Naive thymus-derived CD4-positive, alpha-beta T cell (primary cell): Measurements from ENCODE around the gene DMBX1. TPM values are rescaled to one million over a fixed set of nuclear protein-coding genes. Genes with fewer than 3 reads are reported as not detected.

ENCODE experiments used
- ATAC-seq: fragments of 150-1000 bp; cut with Tn5 transposase; 2 replicates; pipeline ENCODE4 v1.10.0; 2021; ENCODE audit warnings: mild to moderate bottlenecking, moderate library complexity
- CTCF ChIA-PET: fragments of 350-600 bp; sonication (Branson Sonifier 250); formaldehyde crosslinking; loops from one replicate; lab custom pipeline; 2021; ENCODE audit warnings: antibody characterized with exemption; lab: Charles Lee
- POLR2A ChIA-PET: fragments of 350-600 bp; sonication (Branson Sonifier 250); formaldehyde crosslinking; loops from one replicate; lab custom pipeline; 2021; ENCODE audit warnings: antibody characterized with exemption, inconsistent platforms; lab: Charles Lee
- DNase-seq, 9 donors: peaks; one replicate each; pipeline versions ENCODE4 v3.0.0 to v3.0.0-alpha.2; 2020 to 2022; ENCODE audit warnings: mixed read lengths in 1 of 9
- H3K27ac ChIP-seq: one replicate; pipeline ENCODE4 v1.7.0; 2013; ENCODE audit warnings: mild to moderate bottlenecking, low read depth, low read length, moderate library complexity
- H3K27me3 ChIP-seq, 2 donors: one replicate each; pipeline ENCODE4 v1.7.0; 2013; ENCODE audit warnings: low read length in 2 of 2, mild to moderate bottlenecking in 2 of 2, moderate library complexity in 2 of 2; ENCODE audit not compliant: control insufficient read depth in 2 of 2, insufficient read depth in 2 of 2
- H3K36me3 ChIP-seq, 3 experiments: 1 replicate in 2 of 3; 2 replicates in 1 of 3; pipeline ENCODE4 v1.7.0; 2013; ENCODE audit warnings: low read length in 3 of 3, mild to moderate bottlenecking in 3 of 3, moderate library complexity in 1 of 3; ENCODE audit not compliant: insufficient read depth in 3 of 3, control insufficient read depth in 2 of 3
- H3K4me1 ChIP-seq, 2 donors: one replicate each; pipeline ENCODE4 v1.7.0; 2013; ENCODE audit warnings: low read length in 2 of 2, mild to moderate bottlenecking in 2 of 2, moderate library complexity in 1 of 2; ENCODE audit not compliant: control insufficient read depth in 2 of 2, insufficient read depth in 2 of 2
- H3K4me3 ChIP-seq: 2 replicates; pipeline ENCODE4 v1.7.0; 2013; ENCODE audit warnings: mild to moderate bottlenecking, low read length
- H3K9me3 ChIP-seq, 3 experiments: 1 replicate in 2 of 3; 2 replicates in 1 of 3; pipeline ENCODE4 v1.7.0; 2013; ENCODE audit warnings: low read length in 3 of 3; ENCODE audit not compliant: control insufficient read depth in 2 of 3
- H3K27ac Mint-ChIP-seq, 9 donors: one replicate each; pipeline ENCODE4 v1.8.0; 2020 to 2022; ENCODE audit warnings: mixed read lengths in 9 of 9, mild to moderate bottlenecking in 8 of 9, moderate library complexity in 5 of 9, inconsistent platforms in 2 of 9
- H3K27me3 Mint-ChIP-seq, 5 donors: one replicate each; pipeline ENCODE4 v1.8.0; 2021 to 2022; ENCODE audit warnings: mixed read lengths in 5 of 5, mild to moderate bottlenecking in 1 of 5
- H3K36me3 Mint-ChIP-seq, 5 donors: one replicate each; pipeline ENCODE4 v1.8.0; 2020 to 2022; ENCODE audit warnings: mixed read lengths in 5 of 5, mild to moderate bottlenecking in 3 of 5, inconsistent platforms in 1 of 5
- H3K4me1 Mint-ChIP-seq, 7 donors: one replicate each; pipeline ENCODE4 v1.8.0; 2020 to 2022; ENCODE audit warnings: mixed read lengths in 7 of 7, mild to moderate bottlenecking in 3 of 7, inconsistent platforms in 1 of 7
- H3K4me3 Mint-ChIP-seq, 10 donors: one replicate each; pipeline ENCODE4 v1.8.0; 2020 to 2022; ENCODE audit warnings: mild to moderate bottlenecking in 10 of 10, mixed read lengths in 10 of 10, moderate library complexity in 6 of 10, inconsistent platforms in 2 of 10
- H3K9me3 Mint-ChIP-seq, 11 donors: one replicate each; pipeline ENCODE4 v1.8.0; 2020 to 2022; ENCODE audit warnings: mixed read lengths in 11 of 11, mild to moderate bottlenecking in 4 of 11, inconsistent platforms in 1 of 11, moderate library complexity in 1 of 11
- intact Hi-C, 2 donors: fragments of 100-400 bp; cut with micrococcal nuclease; formaldehyde crosslinking; loops; one replicate each; pipeline ENCODE4 v1.15.1; 2023
- polyA plus RNA-seq, 2 donors: library from polyadenylated mRNA; unstranded; fragments of 300-500 nt; fragmentation: Illumina TruSeq; gene quantifications; one replicate each; pipeline ENCODE4 v1.2.3, GENCODE V29; 2021
- total RNA-seq, 6 experiments: library from RNA in 5 of 6; stranded (reverse) in 5 of 6; gene quantifications; 1 replicate in 5 of 6; 2 replicates in 1 of 6; pipeline ENCODE4 v1.2.3 and lab custom pipeline; 2021 to 2026

Gene DMBX1
- total and polyA plus RNA-seq, 7 experiments from 2014 or later, result not detected

DNA sequence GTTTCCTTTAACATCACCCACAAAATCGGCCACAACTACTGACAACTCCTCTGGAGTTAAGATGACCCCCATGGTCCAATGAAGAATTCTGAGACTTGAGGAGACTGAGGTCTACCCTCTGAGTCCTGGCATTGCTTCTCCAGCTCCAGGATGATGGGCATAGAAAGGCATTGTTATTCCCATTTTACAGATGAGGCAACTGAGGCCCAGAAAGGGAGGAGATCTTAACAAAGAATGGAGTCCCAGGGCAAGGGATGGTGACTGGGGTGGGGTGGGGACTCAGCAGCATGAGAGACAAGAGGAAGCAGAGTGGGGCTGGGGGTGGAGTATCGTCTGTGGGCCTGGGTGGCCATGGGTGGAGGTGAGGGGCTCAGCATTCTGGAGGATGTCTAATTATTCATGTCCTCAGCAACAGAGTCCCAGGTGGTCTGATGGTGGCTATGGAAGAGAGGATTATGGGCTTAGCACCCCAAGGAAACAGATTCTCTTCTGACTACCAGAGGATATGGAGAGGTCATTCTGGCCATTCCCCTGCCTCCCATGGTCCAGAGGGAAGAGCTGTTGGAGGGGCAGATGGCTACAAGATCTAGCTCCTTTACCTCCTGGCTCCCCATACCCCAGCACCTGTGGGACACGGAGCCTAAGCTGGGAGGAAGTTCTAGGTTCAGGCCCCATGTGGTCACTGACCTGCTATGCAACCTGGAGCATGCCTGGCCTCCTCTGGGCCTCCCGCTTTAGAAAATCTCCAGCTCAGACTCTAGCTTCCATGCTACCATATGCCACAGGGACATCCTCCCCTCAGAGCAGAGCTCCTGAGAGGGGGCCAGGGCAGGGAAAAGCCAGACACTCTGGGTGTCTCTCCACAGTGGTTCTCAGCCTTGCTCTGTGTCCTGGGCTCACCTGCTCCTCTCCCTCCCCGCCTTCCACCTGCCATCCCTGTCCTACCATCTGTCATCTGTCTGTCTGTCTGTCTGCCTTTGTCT is 37.4 kb upstream of the DMBX1 start:
- ATAC-seq, result no peak
- CTCF ChIA-PET, result no interaction called here
- H3K4me1 Mint-ChIP-seq, result peaks cover under 1 to 17% (median 11%) of the 10 kb centered on the region in 7 donors
- POLR2A ChIA-PET, result interaction anchor here (0.6 kb wide), 1 partner anchor 68 kb away, joined by 3 read pairs; no protein-coding TSS in a partner anchor
- Histone ChIP-seq H3K9me3 (no peaks in the 10 kb centered on the region), H3K27me3 (peaks cover 0 to 14% of the 10 kb centered on the region in 2 donors), H3K27ac (no peak overlapping the region), H3K4me3 (no peak overlapping the region), H3K36me3 (no peaks in the 10 kb centered on the region), H3K4me1 (peaks cover 0 to 3% of the 10 kb centered on the region in 2 donors)
- intact Hi-C loops, result no loop called here
- no peak overlapping the region for H3K27ac Mint-ChIP-seq
- peaks cover 56 to 82% (median 65%) of the 10 kb centered on the region in 5 donors for H3K27me3 Mint-ChIP-seq
- no peak for DNase-seq
- H3K4me3 Mint-ChIP-seq, result no peak overlapping the region
- H3K36me3 Mint-ChIP-seq, result peaks cover 0 to 5% (median 0%) of the 10 kb centered on the region in 5 donors
- H3K9me3 Mint-ChIP-seq, result no peaks in the 10 kb centered on the region

- peaks cover 0 to 5% (median 0%) of the 10 kb centered on the region in 5 donors for H3K36me3 Mint-ChIP-seq
- intact Hi-C loops, result no loop called here
- no peaks in the 10 kb centered on the region for H3K9me3 ChIP-seq
- H3K27me3 Mint-ChIP-seq, result peaks cover 51 to 77% (median 58%) of the 10 kb centered on the region in 5 donors
- no peak overlapping the region for H3K4me3 Mint-ChIP-seq
- DNase-seq, result no peak
- H3K4me3 ChIP-seq, result no peak overlapping the region
- H3K9me3 Mint-ChIP-seq, result no peaks in the 10 kb centered on the region
- CTCF ChIA-PET, result no interaction called here
- no peak overlapping the region for H3K27ac ChIP-seq
- peaks cover 0 to 7% of the 10 kb centered on the region in 2 donors for H3K27me3 ChIP-seq
- H3K36me3 ChIP-seq, result no peaks in the 10 kb centered on the region
- H3K27ac Mint-ChIP-seq, result no peak overlapping the region
- H3K4me1 Mint-ChIP-seq, result peaks cover 0 to 10% (median 7%) of the 10 kb centered on the region in 7 donors
- H3K4me1 ChIP-seq, result no peaks in the 10 kb centered on the region
- POLR2A ChIA-PET, result no interaction called here
- no peak for ATAC-seq
Observed at GRCh38 chr1:46452931-46453325, 36.7 kb upstream of the DMBX1 start.

DNA sequence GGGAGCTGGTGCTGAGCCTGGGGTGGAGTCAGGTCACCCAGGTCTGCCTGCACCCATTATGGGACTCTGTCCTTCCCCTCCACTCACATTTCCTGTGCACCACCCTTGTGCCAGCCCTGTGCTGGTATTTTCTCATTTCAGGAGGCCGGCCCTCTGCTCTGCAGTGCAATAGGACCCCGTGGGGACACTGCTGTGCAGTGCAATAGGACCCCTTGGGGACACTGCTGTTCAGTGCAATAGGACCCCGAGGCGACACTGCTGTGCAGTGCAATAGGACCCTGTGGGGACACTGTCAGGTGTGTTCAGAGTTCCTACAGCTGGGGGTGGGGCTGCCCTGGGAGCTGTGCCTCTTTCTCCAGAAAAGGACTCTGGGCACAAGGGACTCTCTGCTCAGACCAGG is 36.2 kb upstream of the DMBX1 start:
- no peak overlapping the region for H3K27ac Mint-ChIP-seq
- H3K4me3 ChIP-seq, result no peak overlapping the region
- H3K4me1 Mint-ChIP-seq, result peaks cover 0 to 6% (median 5%) of the 10 kb centered on the region in 7 donors
- H3K4me3 Mint-ChIP-seq, result no peak overlapping the region
- no peaks in the 10 kb centered on the region for H3K9me3 ChIP-seq
- ChIA-PET POLR2A (no interaction called here), CTCF (no interaction called here)
- H3K36me3 Mint-ChIP-seq, result peaks cover 0 to 5% (median 0%) of the 10 kb centered on the region in 5 donors
- H3K27ac ChIP-seq, result no peak overlapping the region
- intact Hi-C loops, result no loop called here
- no peak for ATAC-seq
- DNase-seq, result no peak
- H3K36me3 ChIP-seq, result no peaks in the 10 kb centered on the region
- peaks cover 46 to 72% (median 56%) of the 10 kb centered on the region in 5 donors for H3K27me3 Mint-ChIP-seq
- peaks cover 0 to 7% of the 10 kb centered on the region in 2 donors for H3K27me3 ChIP-seq
- H3K4me1 ChIP-seq, result no peaks in the 10 kb centered on the region
- no peaks in the 10 kb centered on the region for H3K9me3 Mint-ChIP-seq

GRCh38 chr1:46455951-46456350 is 33.7 kb upstream of the DMBX1 start:
- DNase-seq, result no peak
- Histone ChIP-seq H3K9me3 (no peaks in the 10 kb centered on the region), H3K4me3 (no peak overlapping the region), H3K36me3 (no peaks in the 10 kb centered on the region), H3K27ac (no peak overlapping the region), H3K27me3 (no peaks in the 10 kb centered on the region), H3K4me1 (no peaks in the 10 kb centered on the region)
- ATAC-seq, result no peak
- peaks cover 33 to 57% (median 42%) of the 10 kb centered on the region in 5 donors for H3K27me3 Mint-ChIP-seq
- POLR2A ChIA-PET, result no interaction called here
- intact Hi-C loops, result no loop called here
- no peak overlapping the region for H3K4me3 Mint-ChIP-seq
- H3K4me1 Mint-ChIP-seq, result no peaks in the 10 kb centered on the region
- H3K27ac Mint-ChIP-seq, result no peak overlapping the region
- CTCF ChIA-PET, result no interaction called here
- no peaks in the 10 kb centered on the region for H3K9me3 Mint-ChIP-seq
- peaks cover 0 to 3% (median 0%) of the 10 kb centered on the region in 5 donors for H3K36me3 Mint-ChIP-seq

DNA sequence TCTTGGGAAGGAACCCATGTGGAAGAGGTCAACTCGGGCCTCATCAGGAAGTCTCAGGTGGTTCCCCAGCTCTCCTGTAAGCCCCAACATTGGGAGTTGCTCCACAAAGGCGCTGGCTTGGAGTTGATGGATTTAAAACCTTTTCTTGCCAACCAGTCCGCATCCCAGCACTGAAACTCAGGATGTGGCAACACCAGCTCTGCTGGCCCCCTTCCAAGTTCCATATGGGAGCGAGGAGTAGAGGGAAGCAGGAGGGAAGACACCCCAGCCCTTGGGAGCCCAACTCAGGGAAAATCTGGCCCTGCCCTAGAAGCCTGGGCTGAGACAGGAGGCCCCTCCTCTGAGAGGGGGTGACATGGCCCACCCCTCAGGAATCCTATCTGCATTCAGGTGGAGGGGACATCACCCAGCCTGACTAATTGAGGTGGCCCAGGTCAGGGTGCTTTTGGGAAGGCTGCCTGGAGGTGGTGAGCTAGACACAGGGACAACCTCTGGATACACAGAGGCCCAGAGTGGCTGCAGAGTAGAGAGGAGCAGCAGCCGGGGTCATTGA is 33.1 kb upstream of the DMBX1 start:
- H3K27ac Mint-ChIP-seq, result no peak overlapping the region

DNA sequence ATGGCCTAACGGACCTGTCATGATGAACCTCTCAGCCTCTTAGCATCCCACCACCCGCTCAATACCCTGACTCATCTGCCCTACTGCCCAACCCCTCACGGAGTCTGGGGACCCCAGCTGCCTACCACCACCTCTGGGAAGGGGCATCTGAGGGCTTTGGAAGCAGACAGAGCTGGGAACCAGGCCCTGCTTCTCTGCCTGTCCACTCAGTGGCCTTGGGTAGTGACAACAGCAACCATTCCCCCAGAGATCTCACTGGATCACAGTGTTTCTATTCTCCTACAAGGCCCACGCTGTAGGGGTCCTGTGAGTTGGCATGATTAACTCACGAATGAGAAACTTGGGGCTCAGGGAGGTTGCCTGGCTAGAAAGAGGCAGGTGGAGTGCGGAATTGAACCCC is 32.5 kb upstream of the DMBX1 start:
- DNase-seq (no peak), ATAC-seq (no peak)
- no peak overlapping the region for H3K27ac Mint-ChIP-seq
- ChIA-PET POLR2A (no interaction called here), CTCF (no interaction called here)
- H3K4me1 ChIP-seq, result no peaks in the 10 kb centered on the region
- no peaks in the 10 kb centered on the region for H3K9me3 ChIP-seq
- no peak overlapping the region for H3K27ac ChIP-seq
- H3K4me1 Mint-ChIP-seq, result no peaks in the 10 kb centered on the region
- H3K9me3 Mint-ChIP-seq, result no peaks in the 10 kb centered on the region
- H3K4me3 ChIP-seq, result no peak overlapping the region
- intact Hi-C loops, result no loop called here
- no peaks in the 10 kb centered on the region for H3K36me3 Mint-ChIP-seq
- H3K4me3 Mint-ChIP-seq, result no peak overlapping the region
- peaks cover 28 to 47% (median 37%) of the 10 kb centered on the region in 5 donors for H3K27me3 Mint-ChIP-seq
- H3K36me3 ChIP-seq, result no peaks in the 10 kb centered on the region
- H3K27me3 ChIP-seq, result no peaks in the 10 kb centered on the region

More for the DNA sequence above, 33.1 kb upstream of the DMBX1 start:
- H3K9me3 Mint-ChIP-seq, result no peaks in the 10 kb centered on the region
- ChIA-PET CTCF (no interaction called here), POLR2A (no interaction called here)
- H3K4me3 ChIP-seq, result no peak overlapping the region
- DNase-seq (no peak), ATAC-seq (no peak)
- no peaks in the 10 kb centered on the region for H3K27me3 ChIP-seq
- H3K27ac ChIP-seq, result no peak overlapping the region
- H3K4me1 Mint-ChIP-seq, result no peaks in the 10 kb centered on the region
- H3K4me3 Mint-ChIP-seq, result no peak overlapping the region
- H3K36me3 Mint-ChIP-seq, result no peaks in the 10 kb centered on the region
- no peaks in the 10 kb centered on the region for H3K36me3 ChIP-seq
- intact Hi-C loops, result no loop called here
- no peaks in the 10 kb centered on the region for H3K4me1 ChIP-seq
- peaks cover 33 to 52% (median 38%) of the 10 kb centered on the region in 5 donors for H3K27me3 Mint-ChIP-seq
- H3K9me3 ChIP-seq, result no peaks in the 10 kb centered on the region
